Measurements from ENCODE around the gene MAP2K6.

DNA sequence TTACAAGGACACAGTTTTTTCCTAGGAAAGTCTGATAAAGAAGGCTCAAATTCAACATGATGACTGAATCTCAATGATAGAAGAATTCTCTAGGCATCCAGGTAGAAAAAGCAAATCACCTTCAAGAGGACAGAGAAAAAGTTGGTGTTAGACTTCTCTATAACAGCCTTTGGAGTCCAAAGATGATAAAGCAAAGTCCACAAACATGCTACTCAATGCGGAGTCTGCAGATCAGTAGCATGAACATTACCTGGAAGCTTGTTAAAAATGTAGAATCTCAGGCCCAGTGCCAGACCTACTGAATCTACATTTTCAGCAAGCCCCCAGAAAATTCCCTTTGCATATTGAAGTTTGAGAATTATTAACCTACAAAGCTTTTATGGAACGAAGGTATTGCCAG, 41.4 kb upstream of the MAP2K6 start:
- TF ChIP-seq, protein P1, sequence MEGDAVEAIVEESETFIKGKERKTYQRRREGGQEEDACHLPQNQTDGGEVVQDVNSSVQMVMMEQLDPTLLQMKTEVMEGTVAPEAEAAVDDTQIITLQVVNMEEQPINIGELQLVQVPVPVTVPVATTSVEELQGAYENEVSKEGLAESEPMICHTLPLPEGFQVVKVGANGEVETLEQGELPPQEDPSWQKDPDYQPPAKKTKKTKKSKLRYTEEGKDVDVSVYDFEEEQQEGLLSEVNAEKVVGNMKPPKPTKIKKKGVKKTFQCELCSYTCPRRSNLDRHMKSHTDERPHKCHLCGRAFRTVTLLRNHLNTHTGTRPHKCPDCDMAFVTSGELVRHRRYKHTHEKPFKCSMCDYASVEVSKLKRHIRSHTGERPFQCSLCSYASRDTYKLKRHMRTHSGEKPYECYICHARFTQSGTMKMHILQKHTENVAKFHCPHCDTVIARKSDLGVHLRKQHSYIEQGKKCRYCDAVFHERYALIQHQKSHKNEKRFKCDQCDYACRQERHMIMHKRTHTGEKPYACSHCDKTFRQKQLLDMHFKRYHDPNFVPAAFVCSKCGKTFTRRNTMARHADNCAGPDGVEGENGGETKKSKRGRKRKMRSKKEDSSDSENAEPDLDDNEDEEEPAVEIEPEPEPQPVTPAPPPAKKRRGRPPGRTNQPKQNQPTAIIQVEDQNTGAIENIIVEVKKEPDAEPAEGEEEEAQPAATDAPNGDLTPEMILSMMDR (IDR thresholded peaks at IDR 0.05), result no peak
- TF ChIP-seq POLR2A (IDR thresholded peaks at IDR 0.05), result no peak
